KMS-11 (cell line): ENCODE results near the gene PSMD6.

ENCODE experiments used
- H2AFZ ChIP-seq: fragments of 200-600 bp; sonication (generic); 2 replicates; pipeline ENCODE4 v1.6.1; 2016; ENCODE audit warnings: antibody characterized with exemption, mixed run types, low read depth
- H3K27ac ChIP-seq: fragments of 200-600 bp; sonication (generic); 2 replicates; pipeline ENCODE4 v1.6.1; 2016; ENCODE audit warnings: mild to moderate bottlenecking, mixed run types
- H3K27me3 ChIP-seq: fragments of 200-600 bp; sonication (generic); 2 replicates; pipeline ENCODE4 v1.6.1; 2017; ENCODE audit warnings: mild to moderate bottlenecking, low read depth, mixed run types, moderate library complexity; ENCODE audit not compliant: insufficient read depth
- H3K36me3 ChIP-seq: fragments of 200-600 bp; sonication (generic); 2 replicates; pipeline ENCODE4 v1.6.1; 2017; ENCODE audit warnings: mild to moderate bottlenecking, mixed run types; ENCODE audit not compliant: insufficient read depth
- H3K4me1 ChIP-seq: fragments of 200-600 bp; sonication (generic); 2 replicates; pipeline ENCODE4 v1.6.1; 2016; ENCODE audit warnings: mild to moderate bottlenecking, low read depth, mixed run types; ENCODE audit not compliant: poor library complexity, severe bottlenecking
- H3K4me2 ChIP-seq: fragments of 200-600 bp; sonication (generic); 2 replicates; pipeline ENCODE4 v1.7.0; 2016; ENCODE audit warnings: mild to moderate bottlenecking, mixed run types
- H3K4me3 ChIP-seq: fragments of 200-600 bp; sonication (generic); IDR thresholded peaks from 2 replicates; pipeline ENCODE4 v1.6.1; 2017; ENCODE audit warnings: low read depth, low read length, mixed read lengths; ENCODE audit not compliant: insufficient read depth
- H3K79me2 ChIP-seq: fragments of 200-600 bp; sonication (generic); 2 replicates; pipeline ENCODE4 v1.6.1; 2016; ENCODE audit warnings: low read depth, mixed run types; ENCODE audit not compliant: insufficient read depth
- H3K9ac ChIP-seq: fragments of 200-600 bp; sonication (generic); 2 replicates; pipeline ENCODE4 v1.6.1; 2016; ENCODE audit warnings: mild to moderate bottlenecking, mixed run types
- H4K20me1 ChIP-seq: fragments of 200-600 bp; sonication (generic); 2 replicates; pipeline ENCODE4 v1.6.1; 2016; ENCODE audit warnings: mild to moderate bottlenecking, mixed run types; ENCODE audit not compliant: insufficient read depth
- CTCF ChIP-seq: fragments of 200-600 bp; sonication (generic); conservative IDR thresholded peaks from 2 replicates; pipeline ENCODE4 v1.6.1; 2017; ENCODE audit warnings: low read depth, mild to moderate bottlenecking, antibody characterized with exemption, low read length, moderate library complexity, mixed read lengths

PSMD6 gene

GRCh38 chr3:64026346-64026745, 3.1 kb upstream of the PSMD6 start:
- Histone ChIP-seq H2AFZ (no peak overlapping the region), H3K36me3 (no peaks in the 10 kb centered on the region), H3K27me3 (no peaks in the 10 kb centered on the region), H3K79me2 (peaks cover 18% of the 10 kb centered on the region), H3K9ac (no peak overlapping the region), H3K4me2 (no peak overlapping the region), H4K20me1 (no peaks in the 10 kb centered on the region), H3K4me3 (no peak overlapping the region), H3K4me1 (peaks cover 19% of the 10 kb centered on the region), H3K27ac (no peak overlapping the region)
- TF ChIP-seq CTCF, result no peak

- Histone ChIP-seq H3K4me1 (peaks cover 17% of the 10 kb centered on the region), H3K36me3 (no peaks in the 10 kb centered on the region), H3K27ac (peak overlapping the region; percentile 55; the same call in 1 of the 2 replicates), H3K79me2 (peaks cover 19% of the 10 kb centered on the region), H3K9ac (no peak overlapping the region; the same call in 1 of the 2 replicates), H3K27me3 (no peaks in the 10 kb centered on the region), H3K4me3 (no peak overlapping the region), H3K4me2 (peak overlapping the region; percentile 71; the same call in 1 of the 2 replicates), H2AFZ (peak overlapping the region; percentile 92), H4K20me1 (no peaks in the 10 kb centered on the region)
- no peak for TF ChIP-seq CTCF
Observed at GRCh38 chr3:64023861-64024223, 548 bp upstream of the PSMD6 start.

GRCh38 chr3:64022451-64023186, 675 bp downstream of the PSMD6 start:
- Histone ChIP-seq H3K27me3 (no peaks in the 10 kb centered on the region), H2AFZ (peak overlapping the region; percentile 92), H3K36me3 (no peaks in the 10 kb centered on the region), H3K4me3 (no peak overlapping the region), H3K27ac (peak overlapping the region; percentile 55), H3K79me2 (peaks cover 19% of the 10 kb centered on the region), H3K9ac (peak overlapping the region; percentile 86), H3K4me1 (peaks cover 17% of the 10 kb centered on the region), H3K4me2 (peak overlapping the region; percentile 71; the same call in 1 of the 2 replicates), H4K20me1 (no peaks in the 10 kb centered on the region)
- TF ChIP-seq CTCF, result no peak

GRCh38 chr3:64021922-64022321, 1.4 kb downstream of the PSMD6 start:
- Histone ChIP-seq H3K79me2 (peaks cover 19% of the 10 kb centered on the region), H4K20me1 (no peaks in the 10 kb centered on the region), H3K4me3 (no peak overlapping the region), H3K27me3 (no peaks in the 10 kb centered on the region), H3K27ac (no peak overlapping the region), H3K9ac (no peak overlapping the region), H2AFZ (no peak overlapping the region), H3K4me2 (peak overlapping the region; percentile 71), H3K36me3 (no peaks in the 10 kb centered on the region), H3K4me1 (peaks cover 17% of the 10 kb centered on the region)
- no peak for TF ChIP-seq CTCF
